ENCODE data around the gene DPY19L3.
"Not testable (repeated sequence)": the region's sequence is repeated elsewhere in the genome, so short reads cannot be mapped to it uniquely, and the experiment has no call there.

The DPY19L3 gene, protein sequence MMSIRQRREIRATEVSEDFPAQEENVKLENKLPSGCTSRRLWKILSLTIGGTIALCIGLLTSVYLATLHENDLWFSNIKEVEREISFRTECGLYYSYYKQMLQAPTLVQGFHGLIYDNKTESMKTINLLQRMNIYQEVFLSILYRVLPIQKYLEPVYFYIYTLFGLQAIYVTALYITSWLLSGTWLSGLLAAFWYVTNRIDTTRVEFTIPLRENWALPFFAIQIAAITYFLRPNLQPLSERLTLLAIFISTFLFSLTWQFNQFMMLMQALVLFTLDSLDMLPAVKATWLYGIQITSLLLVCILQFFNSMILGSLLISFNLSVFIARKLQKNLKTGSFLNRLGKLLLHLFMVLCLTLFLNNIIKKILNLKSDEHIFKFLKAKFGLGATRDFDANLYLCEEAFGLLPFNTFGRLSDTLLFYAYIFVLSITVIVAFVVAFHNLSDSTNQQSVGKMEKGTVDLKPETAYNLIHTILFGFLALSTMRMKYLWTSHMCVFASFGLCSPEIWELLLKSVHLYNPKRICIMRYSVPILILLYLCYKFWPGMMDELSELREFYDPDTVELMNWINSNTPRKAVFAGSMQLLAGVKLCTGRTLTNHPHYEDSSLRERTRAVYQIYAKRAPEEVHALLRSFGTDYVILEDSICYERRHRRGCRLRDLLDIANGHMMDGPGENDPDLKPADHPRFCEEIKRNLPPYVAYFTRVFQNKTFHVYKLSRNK

DNA sequence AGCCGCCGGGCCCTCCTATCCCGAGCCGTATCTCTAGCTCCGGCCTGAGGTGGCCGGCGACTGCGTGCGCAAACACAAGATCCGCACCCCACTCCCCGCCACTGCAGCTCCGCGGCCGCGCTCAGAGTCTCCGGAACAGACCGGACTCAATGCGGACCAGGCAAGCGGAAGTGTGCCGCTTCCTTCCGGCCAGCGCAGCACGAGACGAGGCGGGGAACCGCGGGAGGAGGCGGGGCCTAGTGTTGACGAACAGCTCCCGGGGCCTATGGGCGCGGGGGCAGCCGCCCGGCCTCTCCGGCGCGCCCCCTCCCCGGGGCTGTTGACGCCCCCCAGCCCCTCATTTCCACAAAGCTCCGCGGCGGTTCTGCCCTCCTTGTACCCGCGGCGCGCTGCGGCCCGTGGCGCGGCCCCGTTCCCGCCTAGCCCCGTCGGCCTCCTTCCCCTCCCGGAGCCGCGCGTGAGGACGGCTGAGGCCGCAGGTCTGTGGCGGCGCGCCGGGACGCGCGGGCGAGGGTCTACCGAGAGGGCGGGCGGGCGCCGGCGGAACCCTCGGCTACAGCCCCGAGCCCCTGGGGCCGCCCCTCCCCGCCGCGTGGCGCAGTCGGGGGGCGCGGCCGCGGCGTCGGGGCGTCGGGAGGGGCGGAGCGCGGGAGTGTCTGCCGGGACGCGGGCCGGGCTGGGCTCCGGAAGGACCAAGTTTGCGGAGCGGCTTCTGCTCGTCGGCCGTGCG lies at the start of gene DPY19L3:
Gene DPY19L3, plus strand, starts transcription at position 340 of the 730 bp plus-strand sequence. CDS start 2,484 bp downstream, outside the sequence.
- peak; percentile 91 for DNase-seq

DNA sequence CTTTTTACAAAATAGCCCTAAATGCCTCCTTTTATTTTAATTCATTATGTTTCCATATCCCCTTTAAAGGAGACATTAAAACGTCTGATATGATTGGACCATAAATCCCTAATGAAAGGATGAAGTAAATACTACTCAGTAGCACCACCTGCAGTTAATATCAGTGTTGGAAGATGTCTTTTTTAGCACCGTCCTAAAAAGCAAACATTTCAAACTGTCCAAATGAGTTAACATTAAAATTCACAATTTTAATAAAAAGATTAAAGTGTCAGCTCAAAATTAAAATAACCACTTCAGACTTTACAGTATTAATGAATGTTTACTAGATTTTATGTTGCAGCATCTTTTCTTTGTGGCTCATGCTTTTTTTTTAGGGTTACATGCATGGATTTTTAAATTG lies 47.9 kb upstream of the DPY19L3 start:
- no peak for DNase-seq

DNA sequence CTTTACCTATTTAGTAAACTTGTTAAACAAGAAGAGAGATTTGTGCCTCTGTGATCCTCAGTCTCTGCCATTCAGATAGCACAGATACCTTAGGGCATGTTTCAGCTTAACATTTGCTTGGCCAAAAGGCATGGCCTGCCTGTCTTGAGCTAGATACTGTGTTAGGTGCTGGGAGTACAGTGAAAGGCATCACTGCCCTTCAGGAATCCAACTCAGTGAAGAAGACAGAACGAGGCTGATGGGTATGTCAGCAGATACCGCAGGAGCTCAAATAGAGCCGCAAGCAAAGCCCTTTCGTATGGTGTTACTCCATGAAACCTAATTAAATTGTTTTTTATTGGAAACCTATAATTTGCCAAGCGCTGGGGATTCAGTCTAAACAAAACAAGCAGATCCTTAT lies 47.2 kb upstream of the DPY19L3 start:
- DNase-seq, result no peak

DNA sequence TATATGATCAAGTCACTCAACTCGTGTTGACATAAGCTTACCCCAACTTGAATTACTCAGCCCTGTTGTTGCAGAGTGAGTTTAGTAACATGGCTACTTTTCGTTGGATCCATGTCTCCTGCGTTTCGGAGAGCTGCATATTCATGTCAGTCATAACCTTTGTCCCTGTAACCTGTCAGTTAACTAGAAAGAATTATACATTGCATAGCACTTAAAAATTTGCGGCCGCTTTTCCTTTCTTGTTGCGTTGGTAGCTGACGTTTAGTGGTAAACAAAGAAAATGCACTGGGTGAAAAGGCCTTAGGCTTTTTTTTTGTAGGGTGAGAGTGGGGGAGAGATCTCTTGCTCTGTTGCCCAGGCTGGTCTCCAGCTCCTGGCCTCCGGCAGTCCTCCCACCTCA lies 46.0 kb upstream of the DPY19L3 start:
- DNase-seq, result no peak

DNA sequence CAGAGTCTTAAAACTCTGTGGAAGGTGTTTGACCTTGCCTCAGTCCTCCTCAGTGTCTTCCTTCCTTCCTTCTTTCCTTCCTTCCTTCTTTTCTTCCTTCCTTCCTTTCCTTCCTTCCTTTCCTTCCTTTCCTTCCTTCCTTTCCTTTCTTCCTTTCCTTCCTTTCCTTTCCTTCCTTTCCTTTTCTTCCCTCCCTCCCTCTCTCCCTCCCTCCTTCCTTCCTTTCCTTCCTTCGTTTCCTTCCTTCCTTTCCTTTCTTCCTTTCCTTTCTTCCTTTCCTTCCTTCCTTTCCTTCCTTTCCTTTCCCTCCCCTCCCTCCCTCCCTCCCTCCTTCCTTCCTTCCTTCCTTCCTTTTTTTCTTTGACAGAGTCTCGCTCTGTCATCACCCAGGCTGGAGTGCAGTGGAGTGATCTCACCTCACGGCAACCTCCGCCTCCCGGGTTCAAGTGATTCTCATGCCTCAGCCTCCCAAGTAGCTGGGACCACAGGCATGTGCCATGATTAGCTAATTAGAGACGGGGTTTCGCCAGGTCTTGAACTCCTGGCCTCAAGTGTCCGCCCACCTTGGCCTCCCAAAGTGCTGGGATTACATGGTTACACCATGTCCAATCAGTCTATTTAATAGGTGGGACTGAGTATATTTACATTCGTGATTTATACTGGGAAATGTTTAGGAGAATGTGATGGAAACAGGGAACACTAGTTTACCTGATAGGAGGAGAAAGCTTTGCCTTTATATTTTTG lies 43.8 kb upstream of the DPY19L3 start:
- no peak for DNase-seq

DNA sequence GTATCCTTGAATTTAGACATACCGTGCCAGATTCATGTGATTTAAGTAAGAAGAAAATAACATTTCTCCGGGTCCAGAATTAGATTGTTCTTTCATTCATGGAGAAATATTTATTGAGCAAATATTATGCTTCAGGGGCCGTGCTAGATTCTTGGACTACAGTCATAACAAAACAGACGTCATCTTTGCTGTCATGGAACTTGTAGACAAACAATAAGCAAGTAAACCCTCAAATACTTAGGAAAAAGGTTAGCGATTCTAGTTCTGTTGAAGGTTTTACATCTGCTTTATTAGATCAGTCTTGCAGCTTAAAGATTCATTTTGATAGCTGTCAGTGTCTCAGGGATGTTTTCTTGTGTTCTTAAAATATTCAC lies 43.3 kb upstream of the DPY19L3 start:
- DNase-seq, result no peak

DNA sequence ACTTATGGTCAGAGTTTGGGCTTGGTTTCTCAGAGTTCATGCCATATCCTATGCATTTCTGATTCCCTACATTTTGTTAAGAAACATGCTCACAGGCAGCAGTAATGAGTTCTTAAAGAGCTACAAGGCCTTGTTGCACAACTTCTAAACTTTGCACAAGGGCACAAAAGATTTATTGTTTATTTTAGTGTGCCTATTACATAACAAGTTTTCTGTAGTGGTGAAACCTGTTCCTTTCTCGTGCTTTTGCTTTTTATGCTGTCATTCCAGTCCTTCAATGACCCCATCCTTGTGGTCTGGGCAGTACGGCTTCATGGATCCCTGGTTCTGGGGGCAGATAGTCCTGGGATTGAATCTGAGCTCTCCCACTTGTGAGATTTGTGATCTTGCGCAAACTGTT lies 42.4 kb upstream of the DPY19L3 start:
- no peak for DNase-seq

DNA sequence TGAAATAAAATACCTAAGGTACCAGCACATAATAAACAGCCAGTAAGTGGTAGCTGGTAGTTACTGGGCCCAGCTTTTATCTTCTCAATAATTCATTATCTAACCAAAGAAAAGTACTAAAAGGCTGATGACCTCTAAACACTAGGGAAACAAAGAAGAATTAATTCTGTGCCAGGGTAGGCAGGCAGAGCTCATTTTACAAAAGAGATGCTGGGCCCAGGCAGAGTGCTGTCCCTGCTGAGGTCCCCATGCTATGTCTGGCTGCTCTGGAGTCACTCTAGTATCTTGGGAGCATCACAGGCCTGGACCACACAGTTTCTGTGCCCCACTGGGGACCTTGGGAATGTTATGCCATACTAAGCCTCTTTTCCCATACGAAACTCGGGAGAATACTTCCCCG lies 41.9 kb upstream of the DPY19L3 start:
- no peak for DNase-seq

DNA sequence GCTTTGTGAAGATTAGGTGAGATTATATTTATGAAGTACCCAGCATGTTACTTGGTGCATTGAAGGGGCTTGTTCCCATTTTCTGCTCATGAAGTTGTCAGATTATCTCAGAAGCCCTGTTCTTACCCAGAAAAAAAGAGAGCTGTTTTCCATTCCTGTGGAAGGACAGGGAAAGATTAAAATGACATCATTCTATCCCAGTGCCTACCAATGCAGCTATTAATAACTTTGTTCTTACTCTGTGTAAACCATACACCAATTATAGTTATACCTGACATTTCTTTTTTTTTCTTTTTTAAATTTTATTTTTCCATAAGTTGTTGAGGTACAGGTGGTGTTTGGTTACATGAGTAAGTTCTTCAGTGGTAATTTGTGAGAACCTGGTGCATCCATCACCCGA lies 41.5 kb upstream of the DPY19L3 start:
- DNase-seq, result no peak

DNA sequence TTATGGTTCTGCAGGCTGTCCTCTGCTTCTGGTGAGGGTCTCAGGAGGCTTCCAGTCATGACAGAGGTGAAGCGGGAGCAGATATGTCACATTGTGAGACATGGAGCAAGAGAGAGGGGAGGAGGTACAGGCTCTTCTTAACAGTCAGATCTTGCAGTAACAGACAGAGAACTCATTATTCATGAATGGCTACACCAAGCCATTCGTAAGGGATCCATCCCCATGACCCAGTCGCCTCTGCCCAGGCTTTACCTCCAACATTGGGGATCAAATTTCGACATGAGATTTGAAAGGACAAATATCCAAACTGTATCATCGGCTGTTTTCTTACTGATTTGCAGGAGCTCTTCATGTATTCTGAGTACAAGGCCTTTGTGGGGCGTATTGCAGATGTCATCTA lies 38.5 kb upstream of the DPY19L3 start:
- no peak for DNase-seq

DNA sequence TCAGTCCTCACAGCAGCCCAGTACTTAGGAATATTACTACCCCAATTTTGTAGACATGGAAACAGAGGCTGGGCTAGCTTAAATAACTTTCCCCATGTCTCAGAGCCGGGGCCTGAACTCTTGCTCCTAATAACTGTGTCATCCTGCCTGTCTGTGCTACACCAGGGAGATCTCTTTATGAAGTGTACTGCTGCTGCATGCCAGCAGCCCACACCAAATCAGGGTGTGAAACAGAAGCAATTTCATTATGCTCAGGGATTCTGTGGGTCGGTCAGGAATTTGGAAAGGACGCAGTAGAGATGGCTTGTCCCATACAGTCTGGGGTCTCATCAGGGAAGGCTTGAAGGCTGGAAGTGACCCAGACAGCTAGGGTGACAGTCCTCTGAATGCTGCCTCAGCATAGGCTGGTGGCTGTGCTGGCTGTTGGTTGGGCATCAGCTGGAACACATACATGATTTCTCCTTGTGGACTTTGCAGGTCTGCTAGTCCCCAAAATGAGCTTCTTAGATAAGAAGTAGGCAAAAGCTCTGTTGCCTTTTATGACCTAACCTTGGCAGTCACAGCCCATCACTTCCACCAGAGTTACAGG lies 37.5 kb upstream of the DPY19L3 start:
- DNase-seq, result no peak

DNA sequence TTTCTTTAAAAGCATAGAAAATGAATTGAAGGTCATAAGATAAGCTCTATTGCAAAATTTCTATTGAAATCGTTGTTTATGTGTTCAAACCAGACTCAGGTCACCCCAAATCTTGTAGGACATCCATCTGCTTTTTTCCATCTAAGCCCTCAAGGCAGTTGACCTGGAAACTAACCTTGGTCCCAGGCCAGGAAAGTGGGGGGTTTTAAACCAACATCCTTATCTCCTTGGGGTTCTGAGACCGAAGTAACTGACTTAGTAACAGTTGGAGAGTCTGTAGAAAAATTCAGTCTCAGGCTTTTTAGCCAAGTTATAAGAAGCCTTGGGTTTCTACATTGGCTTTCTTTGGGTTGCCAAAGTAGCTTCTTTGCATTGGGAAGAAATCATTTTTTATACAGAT lies 36.8 kb upstream of the DPY19L3 start:
- DNase-seq, result no peak

DNA sequence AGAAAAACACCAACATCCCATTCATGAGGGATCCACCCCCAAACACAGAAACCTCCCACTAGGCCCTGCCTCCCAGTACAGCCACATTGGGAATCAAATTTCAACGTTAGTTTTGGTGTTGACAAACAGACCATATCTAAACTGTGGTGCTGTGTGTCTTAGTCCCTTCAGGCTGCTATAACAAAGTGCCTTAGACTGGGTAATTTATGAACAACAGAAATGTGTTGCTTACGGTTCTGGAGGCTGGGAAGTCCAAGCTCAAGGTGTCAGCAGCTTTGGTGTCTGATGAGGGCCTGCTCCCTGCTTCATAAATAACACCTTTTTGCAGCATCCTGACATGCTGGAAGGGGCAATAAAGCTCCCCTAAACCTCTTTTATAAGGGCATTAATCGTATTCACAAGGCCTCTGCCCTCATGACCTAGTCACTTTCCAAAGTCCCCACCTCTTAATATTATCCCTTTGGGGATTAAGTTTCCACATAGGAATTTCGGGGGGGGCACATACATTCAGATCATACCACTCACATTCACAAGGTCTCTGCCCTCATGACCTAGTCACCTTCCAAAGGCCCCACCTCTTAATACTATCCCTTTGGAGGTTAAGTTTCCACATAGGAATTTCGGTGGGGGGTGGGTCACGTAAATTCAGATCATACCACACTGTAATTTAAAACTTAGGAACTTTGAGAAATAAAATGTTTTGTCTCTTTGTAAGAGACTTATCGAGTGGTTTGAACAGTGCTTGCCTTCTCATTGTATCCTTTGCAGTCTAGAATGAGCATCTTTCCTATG lies 32.6 kb upstream of the DPY19L3 start:
- no peak for DNase-seq

DNA sequence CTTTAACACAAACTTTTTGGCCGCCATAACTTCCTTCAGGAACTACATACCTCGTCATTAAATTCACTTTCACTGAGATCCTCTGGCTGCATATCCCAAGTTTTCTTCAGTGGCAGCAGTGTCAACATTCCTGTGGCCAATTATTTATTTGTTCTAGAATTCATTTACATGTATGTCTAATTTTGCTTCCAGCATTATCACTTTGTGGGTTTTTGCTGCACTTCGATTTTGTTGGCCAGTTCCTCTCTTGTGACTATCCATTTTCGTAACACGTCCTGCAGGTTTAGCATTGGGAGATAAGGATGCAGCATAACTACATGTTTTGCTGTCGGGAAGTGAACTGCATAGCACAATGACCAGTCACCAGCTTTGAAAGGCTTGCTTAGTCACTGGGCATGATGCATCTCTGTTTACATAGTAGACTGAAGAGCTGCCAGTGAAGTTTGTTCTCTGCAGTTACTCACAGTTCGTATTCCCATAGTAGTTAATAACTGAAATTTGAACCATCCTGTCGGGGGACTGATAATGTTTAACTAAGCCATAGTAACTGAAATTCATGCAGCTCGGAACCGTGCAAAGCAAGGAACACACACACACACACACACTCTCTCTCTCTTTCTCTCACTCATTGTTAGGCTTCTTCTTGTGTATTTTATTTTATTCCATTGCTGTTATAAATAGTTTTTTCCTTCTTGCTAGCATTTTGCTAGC lies 31.8 kb upstream of the DPY19L3 start:
- DNase-seq, result no peak

DNA sequence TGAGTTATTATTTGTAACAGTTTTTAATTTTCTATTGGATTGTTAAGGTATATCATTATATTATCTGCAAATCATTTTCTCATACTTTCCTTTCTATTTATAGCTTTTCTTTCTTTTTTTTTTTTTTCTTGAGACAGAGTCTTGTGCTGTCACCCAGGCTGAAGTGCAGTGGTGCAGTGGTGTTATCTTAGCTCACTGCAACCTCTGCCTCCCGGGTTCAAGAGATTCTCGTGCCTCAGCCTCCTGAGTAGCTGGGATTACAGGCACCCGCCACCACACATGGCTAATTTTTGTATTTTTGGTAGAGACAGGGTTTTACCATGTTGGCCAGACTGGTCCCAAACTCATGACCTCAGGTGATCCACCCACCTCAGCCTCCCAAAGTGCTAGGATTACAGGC lies 31.2 kb upstream of the DPY19L3 start:
- DNase-seq, result not testable (repeated sequence)

DNA sequence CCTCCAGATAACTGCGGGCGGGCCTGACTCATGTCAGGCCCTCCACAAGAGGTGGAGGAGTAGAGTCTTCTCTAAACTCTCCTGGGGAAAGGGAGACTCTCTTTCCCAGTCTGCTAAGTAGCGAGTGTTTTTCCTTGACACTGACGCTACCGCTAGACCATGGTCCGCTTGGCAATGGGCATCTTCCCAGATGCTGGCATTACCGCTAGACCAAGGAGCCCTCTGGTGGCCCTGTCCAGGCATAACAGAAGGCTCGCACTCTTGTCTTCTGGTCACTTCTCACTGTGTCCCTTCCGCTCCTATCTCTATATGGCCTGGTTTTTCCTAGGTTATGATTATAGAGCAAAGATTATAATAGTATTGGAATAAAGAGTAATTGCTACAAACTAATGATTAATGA lies 28.5 kb upstream of the DPY19L3 start:
- DNase-seq, result not testable (repeated sequence)

DNA sequence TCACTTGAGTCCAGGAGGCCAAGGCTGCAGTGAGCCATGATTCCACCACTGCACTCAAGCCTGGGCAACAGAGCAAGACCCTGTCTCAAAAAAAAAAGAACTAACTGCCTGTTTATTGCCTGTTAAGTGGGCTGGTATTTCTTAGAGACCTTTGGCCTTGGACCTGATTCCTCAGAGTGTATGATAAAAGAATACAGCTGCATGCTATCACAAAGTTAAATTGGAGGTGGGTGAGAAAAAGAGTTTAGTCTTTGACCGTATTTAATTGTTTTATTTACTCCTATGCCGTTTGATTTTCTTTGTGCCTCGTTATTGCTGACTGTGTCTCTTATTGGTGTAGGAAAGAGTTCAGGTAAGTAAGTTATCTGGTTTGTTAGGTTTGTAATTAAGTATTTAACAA lies 25.3 kb upstream of the DPY19L3 start:
- no peak for DNase-seq

DNA sequence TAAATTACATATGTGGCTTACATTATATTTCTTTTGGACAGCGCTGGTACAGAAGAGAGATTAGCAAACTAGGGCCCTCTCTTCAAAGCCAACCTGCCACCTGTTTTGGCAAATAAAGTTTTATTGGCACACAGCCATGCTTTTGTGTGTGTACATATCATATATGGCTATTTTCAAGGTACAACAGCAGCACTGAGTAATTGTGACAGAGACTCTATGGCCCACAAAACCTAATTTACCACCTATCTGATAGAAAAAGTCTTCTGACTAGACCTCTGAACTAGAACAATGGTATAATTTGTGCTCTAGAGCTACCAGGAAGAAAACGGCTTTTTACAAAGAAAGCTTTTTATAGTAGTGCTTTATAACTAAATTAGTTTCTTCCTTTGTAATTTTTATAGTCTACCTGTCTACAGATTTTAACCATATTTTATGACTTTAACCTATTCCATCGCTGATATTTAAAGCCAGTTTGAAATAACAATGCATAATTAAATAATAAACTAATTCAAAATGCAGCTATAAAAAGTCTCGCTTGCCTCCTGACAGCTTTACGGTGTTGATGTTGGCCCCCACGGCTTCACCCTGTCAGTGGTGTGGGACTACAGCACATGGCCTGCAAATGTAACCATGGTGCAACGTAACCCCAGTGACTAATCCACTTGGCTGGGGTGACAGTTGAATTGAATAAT lies 17.7 kb upstream of the DPY19L3 start:
- DNase-seq, result no peak

DNA sequence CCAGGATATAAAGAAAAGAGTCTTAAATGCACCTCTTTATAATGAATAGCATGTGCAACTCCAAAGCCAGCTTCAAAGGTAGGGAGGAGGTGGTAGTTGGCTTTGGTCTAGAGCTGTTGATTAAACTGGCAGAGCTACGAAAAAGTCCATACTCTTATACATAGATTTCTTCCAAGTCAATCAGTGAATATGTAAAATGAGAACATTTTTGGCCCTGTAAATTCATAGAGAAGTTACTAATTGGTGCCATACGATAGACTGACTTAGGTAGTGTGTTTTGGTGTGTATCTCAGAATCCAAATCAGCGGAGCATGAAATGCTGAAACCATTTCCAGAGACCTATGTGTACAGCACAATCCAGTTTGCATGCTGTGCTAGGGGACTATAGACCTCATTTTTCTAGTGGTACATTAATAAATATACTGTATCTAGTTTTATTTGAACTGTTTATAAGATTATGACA lies 17.1 kb upstream of the DPY19L3 start:
- no peak for DNase-seq

DNA sequence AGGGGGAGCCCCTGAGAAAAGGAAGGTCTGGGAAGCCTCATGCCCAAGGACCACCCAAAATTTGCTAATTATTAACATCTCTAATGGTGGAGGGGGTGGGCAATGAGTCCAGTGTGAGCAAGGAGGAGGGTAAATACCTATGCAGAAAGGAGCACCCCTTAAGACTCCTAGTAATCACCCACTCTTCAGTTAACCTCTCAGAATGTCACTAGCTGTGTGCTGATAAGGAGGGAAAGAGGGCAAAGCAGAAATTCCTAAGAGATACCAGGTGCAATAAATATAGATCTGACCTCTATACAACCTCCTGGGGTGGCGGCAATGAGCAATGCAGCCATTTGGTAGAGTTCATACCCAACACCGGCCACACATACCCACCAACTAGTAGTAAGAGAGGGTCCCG lies 12.7 kb upstream of the DPY19L3 start:
- no peak for DNase-seq

Data from RPMI8226 (cell line).